BE2C (cell line): ENCODE results near the gene MELK.

Experiments
- DNase-seq: peaks from one replicate; pipeline ENCODE4 v3.0.0-alpha.2; 2020
- H3K27me3 ChIP-seq: fragments of 250-450 bp; sonication (Bioruptor Pico); 2 replicates; pipeline ENCODE4 v1.5.1; 2020; ENCODE audit warnings: mild to moderate bottlenecking
- H3K36me3 ChIP-seq: fragments of 250-450 bp; sonication (Bioruptor Pico); 2 replicates; pipeline ENCODE4 v1.5.1; 2020; ENCODE audit warnings: mild to moderate bottlenecking
- H3K4me1 ChIP-seq: fragments of 250-450 bp; sonication (Bioruptor Pico); 2 replicates; pipeline ENCODE4 v1.5.1; 2020
- H3K4me3 ChIP-seq: 2 replicates; pipeline ENCODE4 v1.5.1; 2011; ENCODE audit warnings: low read depth, low read length
- H3K9me3 ChIP-seq: fragments of 250-450 bp; sonication (Bioruptor Pico); 2 replicates; pipeline ENCODE4 v1.5.1; 2020
- TF ChIP-seq, protein P1 (sequence below): IDR thresholded peaks from 2 replicates; pipeline ENCODE4 v1.5.1; 2012; ENCODE audit warnings: mild to moderate bottlenecking, low read depth, low read length

Gene MELK

GRCh38 chr9:36691671-36692070 lies 119.0 kb downstream of the MELK start:
- DNase-seq, result no peak
- Histone ChIP-seq H3K4me1 (no peaks in the 10 kb centered on the region), H3K27me3 (no peaks in the 10 kb centered on the region), H3K9me3 (no peaks in the 10 kb centered on the region), H3K36me3 (no peaks in the 10 kb centered on the region), H3K4me3 (no peak overlapping the region)
- TF ChIP-seq, protein P1, sequence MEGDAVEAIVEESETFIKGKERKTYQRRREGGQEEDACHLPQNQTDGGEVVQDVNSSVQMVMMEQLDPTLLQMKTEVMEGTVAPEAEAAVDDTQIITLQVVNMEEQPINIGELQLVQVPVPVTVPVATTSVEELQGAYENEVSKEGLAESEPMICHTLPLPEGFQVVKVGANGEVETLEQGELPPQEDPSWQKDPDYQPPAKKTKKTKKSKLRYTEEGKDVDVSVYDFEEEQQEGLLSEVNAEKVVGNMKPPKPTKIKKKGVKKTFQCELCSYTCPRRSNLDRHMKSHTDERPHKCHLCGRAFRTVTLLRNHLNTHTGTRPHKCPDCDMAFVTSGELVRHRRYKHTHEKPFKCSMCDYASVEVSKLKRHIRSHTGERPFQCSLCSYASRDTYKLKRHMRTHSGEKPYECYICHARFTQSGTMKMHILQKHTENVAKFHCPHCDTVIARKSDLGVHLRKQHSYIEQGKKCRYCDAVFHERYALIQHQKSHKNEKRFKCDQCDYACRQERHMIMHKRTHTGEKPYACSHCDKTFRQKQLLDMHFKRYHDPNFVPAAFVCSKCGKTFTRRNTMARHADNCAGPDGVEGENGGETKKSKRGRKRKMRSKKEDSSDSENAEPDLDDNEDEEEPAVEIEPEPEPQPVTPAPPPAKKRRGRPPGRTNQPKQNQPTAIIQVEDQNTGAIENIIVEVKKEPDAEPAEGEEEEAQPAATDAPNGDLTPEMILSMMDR, result no peak

DNA sequence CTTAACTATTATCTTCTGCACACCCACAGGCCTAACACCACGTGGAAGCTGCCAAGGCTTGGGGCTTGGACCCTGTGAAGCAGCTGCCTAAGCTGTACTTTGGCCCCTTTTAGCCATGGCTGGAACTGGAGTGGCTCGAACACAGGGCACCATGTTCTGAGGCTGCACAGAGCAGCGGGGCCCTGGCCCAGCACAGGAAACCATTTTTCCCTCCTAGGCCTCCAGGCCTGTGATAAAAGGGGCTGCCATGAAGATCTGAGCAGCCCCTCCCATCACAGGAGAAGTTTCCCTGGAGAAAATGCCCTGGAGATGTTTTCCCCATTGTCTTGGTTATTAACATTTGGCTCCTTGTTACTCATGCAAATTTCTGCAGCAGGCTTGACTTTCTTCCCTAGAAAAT lies 126.3 kb downstream of the MELK start:
- 0 out of 2 replicates have a peak, but pooled peaks cover 3% of the 10 kb centered on the region for H3K9me3 ChIP-seq
- H3K36me3 ChIP-seq, result no peaks in the 10 kb centered on the region
- H3K4me3 ChIP-seq, result no peak overlapping the region
- TF ChIP-seq, protein P1, result no peak
- no peaks in the 10 kb centered on the region for H3K4me1 ChIP-seq
- no peaks in the 10 kb centered on the region for H3K27me3 ChIP-seq
- no peak for DNase-seq

- TF ChIP-seq, protein P1, result no peak
- H3K27me3 ChIP-seq, result no peaks in the 10 kb centered on the region
- DNase-seq, result no peak
Measured at GRCh38 chr9:36704148-36704547, 131.5 kb downstream of the MELK start.

DNA sequence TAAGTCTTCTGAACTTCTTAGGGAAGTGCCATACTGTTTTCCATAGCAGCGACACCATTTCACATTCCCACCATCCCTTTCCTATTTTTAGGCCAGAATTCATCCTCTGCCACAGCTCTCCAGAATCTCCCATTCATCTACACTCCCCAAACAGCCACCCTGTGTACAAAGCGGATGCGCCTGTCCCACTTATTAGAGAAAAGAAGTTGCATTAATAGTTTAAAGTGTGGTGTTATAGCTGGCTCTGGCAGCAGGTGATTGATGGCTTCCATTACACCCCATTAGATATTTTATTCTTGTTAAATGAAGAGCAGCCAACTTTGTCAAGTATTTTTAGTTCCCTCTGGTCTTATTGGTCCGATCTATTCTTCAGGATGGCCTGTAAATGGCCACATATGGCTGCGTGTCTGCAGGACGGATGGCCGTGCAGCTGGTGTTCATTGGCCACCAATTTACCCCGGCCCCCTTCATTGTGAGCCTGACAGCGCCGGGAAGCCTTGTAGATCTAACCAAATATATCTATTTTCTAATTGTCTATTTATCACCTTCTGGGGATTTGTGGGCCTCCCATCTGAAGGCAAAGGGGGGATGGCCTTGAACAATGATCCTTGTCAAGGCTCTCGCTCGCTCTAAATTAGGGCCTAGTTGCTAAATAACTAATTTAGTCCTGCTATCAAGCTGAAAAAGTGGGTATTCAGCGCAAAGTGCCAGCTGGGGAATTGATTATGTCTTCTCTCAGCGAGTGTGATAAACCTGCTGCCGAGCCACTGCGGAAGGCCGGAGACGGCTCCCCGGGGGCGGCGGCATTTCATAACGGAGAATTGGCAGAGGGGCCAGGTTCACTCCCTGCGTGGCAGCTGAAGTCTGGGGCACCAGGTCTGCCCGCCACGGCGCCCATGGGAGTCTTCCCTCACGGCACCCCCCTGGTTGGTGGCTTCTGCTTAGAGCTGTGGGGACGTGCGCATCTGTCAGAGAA lies 141.1 kb downstream of the MELK start:
- TF ChIP-seq, protein P1, result no peak
- H3K36me3 ChIP-seq, result no peaks in the 10 kb centered on the region
- H3K4me1 ChIP-seq, result no peaks in the 10 kb centered on the region
- H3K4me3 ChIP-seq, result no peak overlapping the region
- no peaks in the 10 kb centered on the region for H3K9me3 ChIP-seq
- DNase-seq, result no peak
- H3K27me3 ChIP-seq, result no peaks in the 10 kb centered on the region

More at GRCh38 chr9:36704148-36704547, 131.5 kb downstream of the MELK start:
- no peaks in the 10 kb centered on the region for H3K4me1 ChIP-seq
- H3K9me3 ChIP-seq, result no peaks in the 10 kb centered on the region; the same call in 1 of the 2 replicates
- H3K4me3 ChIP-seq, result no peak overlapping the region
- no peaks in the 10 kb centered on the region for H3K36me3 ChIP-seq

DNA sequence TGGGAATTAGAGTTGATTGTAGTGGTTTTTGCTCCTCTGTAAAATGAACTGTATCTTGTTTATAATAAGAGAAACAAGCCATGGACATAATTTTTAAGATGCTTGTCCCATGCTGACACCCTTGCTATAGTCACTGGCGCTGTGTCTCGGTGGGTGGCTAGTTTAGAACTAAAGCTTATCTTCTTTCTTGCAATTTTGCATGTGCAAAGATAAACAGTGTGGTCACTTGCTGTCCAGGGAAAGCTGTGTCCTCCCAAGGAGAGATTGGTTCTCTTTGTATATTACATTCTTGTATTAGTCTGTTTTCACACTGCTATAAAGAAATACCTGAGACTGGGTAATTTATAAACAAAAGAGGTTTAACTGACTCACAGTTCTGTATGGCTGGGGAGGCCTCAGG lies 143.8 kb downstream of the MELK start:
- H3K9me3 ChIP-seq, result no peaks in the 10 kb centered on the region
- TF ChIP-seq, protein P1, result no peak

DNA sequence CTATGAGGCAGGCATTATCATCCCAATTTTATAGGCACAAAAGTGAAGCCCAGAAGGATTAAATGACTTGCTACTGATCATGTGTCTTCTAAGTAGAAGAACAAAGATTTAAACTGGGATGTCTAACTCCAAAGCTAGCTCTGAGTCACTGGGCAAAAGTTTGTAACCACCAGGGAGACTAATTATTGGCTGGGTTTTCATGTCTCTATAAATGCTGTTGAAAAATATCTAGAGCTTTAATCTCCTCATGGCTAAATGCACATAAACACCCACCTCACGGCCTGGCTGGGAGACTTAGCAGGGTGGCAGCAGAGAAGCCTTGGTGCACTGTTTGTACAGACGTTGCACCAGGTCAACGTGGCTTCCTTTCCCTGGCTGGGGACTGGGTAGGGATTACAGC lies 144.6 kb downstream of the MELK start:
- TF ChIP-seq, protein P1, result no peak
- Histone ChIP-seq H3K27me3 (no peaks in the 10 kb centered on the region), H3K4me1 (peaks cover 2% of the 10 kb centered on the region; the same call in 1 of the 2 replicates), H3K36me3 (no peaks in the 10 kb centered on the region), H3K4me3 (no peak overlapping the region), H3K9me3 (no peaks in the 10 kb centered on the region)
- no peak for DNase-seq

More for the DNA sequence above, 143.8 kb downstream of the MELK start:
- no peak overlapping the region for H3K4me3 ChIP-seq
- H3K4me1 ChIP-seq, result no peaks in the 10 kb centered on the region
- no peaks in the 10 kb centered on the region for H3K36me3 ChIP-seq
- DNase-seq, result no peak
- H3K27me3 ChIP-seq, result no peaks in the 10 kb centered on the region
